ENCODE results near the gene LMAN2. TPM values are rescaled to one million over a fixed set of nuclear protein-coding genes. Genes with fewer than 3 reads are reported as not detected.
A peak's percentile ranks its signal among the peaks of the same experiment; 100 is the strongest.

The LMAN2 gene
- total RNA-seq, 2 experiments from 2014 or later = 116 to 144 TPM

DNA sequence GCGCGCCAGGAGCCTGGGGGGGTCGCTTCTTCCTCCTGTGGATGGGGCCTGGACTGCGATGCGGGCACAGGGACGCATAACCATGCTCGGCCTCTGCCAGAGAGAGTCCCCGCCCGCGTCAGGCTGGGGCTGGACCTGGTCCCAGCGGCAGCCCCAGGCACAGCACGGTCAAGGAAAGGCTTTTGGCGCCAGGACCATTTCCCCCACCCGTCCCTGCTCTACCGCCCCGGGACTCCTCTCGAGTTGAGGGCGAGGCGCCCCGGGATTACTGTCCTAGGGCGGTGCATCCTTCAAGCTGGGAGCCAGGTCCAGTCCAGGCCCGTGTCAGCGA lies 40.1 kb downstream of the LMAN2 start:
- no peaks in the 10 kb centered on the region for H3K9me2 ChIP-seq (ENCODE audit: insufficient read depth, low read length)
- peaks cover 39% of the 10 kb centered on the region for H3K36me3 ChIP-seq (ENCODE audit: insufficient read depth, low read length)
- POLR2A ChIA-PET = interaction anchor here (1.0 to 1.6 kb wide), 2 partner anchors 51 to 187 kb away, joined by 4 read pairs; no protein-coding TSS in a partner anchor
- DNase-seq (ENCODE audit: low spot score) = peak; percentile 33
- H3K4me3 ChIP-seq (ENCODE audit: low read depth, low read length, poor library complexity, severe bottlenecking) = peak overlapping the region; percentile 94
- H3K4me1 ChIP-seq (ENCODE audit: insufficient read depth, low read length, poor library complexity, severe bottlenecking) = peaks cover 57% of the 10 kb centered on the region
- H3K79me2 ChIP-seq (ENCODE audit: insufficient read depth, low read depth, low read length) = peaks cover 12% of the 10 kb centered on the region; the same call in 1 of the 2 replicates
- H3K4me2 ChIP-seq (ENCODE audit: low read length) = peak overlapping the region; percentile 86
- CTCF ChIA-PET (ENCODE audit: unreplicated experiment) = interaction anchor here (1.6 to 1.9 kb wide), 2 partner anchors 10 to 198 kb away, joined by 5 to 6 read pairs; no protein-coding TSS in a partner anchor
- no peak overlapping the region for H2AFZ ChIP-seq (ENCODE audit: low read length)
- H4K20me1 ChIP-seq (ENCODE audit: insufficient read depth, low read length) = peaks cover 15% of the 10 kb centered on the region; the same call in 1 of the 2 replicates
- H3K9me3 ChIP-seq (ENCODE audit: low read length) = no peaks in the 10 kb centered on the region
- intact Hi-C loops (cut with micrococcal nuclease; ENCODE audit: unreplicated experiment) = loop anchor here (1.0 to 5.0 kb wide), 3 partner anchors 196 to 239 kb away; partner anchors contain the start of gene DOK3
- no peak for TF ChIP-seq EZH2phosphoT487 (IDR thresholded peaks at IDR 0.05; ENCODE audit: borderline replicate concordance, low read depth, low read length)
- TF ChIP-seq, protein P1, sequence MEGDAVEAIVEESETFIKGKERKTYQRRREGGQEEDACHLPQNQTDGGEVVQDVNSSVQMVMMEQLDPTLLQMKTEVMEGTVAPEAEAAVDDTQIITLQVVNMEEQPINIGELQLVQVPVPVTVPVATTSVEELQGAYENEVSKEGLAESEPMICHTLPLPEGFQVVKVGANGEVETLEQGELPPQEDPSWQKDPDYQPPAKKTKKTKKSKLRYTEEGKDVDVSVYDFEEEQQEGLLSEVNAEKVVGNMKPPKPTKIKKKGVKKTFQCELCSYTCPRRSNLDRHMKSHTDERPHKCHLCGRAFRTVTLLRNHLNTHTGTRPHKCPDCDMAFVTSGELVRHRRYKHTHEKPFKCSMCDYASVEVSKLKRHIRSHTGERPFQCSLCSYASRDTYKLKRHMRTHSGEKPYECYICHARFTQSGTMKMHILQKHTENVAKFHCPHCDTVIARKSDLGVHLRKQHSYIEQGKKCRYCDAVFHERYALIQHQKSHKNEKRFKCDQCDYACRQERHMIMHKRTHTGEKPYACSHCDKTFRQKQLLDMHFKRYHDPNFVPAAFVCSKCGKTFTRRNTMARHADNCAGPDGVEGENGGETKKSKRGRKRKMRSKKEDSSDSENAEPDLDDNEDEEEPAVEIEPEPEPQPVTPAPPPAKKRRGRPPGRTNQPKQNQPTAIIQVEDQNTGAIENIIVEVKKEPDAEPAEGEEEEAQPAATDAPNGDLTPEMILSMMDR (conservative IDR thresholded peaks at IDR 0.05; ENCODE audit: low read length) = no peak
- peak overlapping the region; percentile 92 for H3K27ac ChIP-seq (ENCODE audit: low read depth, low read length, poor library complexity, severe bottlenecking)
- BruUV-seq (replicated peaks) = no TSS peak

DNA sequence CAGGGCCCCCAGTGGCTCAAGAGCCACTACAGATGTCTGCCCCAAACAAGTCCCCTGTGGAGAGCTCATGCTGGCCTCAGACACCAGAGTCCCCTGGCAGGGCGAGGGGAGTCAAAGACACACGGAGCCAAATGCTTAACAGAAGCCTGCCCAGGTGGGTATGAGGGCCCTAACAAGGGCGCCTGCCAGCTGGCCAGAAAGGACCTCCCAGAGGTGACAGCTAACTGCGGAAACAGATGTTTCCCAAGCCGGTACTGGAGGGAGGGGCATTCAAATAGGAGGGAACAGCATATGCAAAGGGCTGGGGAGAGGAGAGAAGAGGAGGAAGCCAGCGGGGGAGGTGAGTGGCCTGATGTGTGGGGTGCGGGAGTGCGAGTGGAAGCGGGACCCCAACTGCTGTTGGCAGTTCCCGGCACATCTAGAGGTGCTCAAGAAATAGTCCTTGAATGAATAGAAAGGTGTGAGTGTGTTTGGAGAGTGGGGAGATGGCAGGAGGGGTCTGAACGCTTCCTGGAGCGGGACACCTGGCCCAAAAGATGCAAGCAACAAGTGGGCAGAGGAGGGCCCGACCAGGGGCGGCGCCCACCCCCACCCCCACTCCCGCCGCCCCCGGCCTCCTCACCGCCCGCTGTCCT lies 40.6 kb downstream of the LMAN2 start:
- ChIA-PET CTCF (ENCODE audit: unreplicated experiment) (interaction anchor here (1.4 to 1.9 kb wide), 2 partner anchors 9 to 41 kb away, joined by 3 to 6 read pairs; partner anchors contain the start of gene LMAN2), POLR2A (interaction anchor here (0.7 to 1.7 kb wide), 8 partner anchors 9 to 295 kb away, joined by 3 to 5 read pairs (median 4); partner anchors contain the start of gene LMAN2)
- BruUV-seq (replicated peaks) = no TSS peak
- Histone ChIP-seq H3K9me3 (ENCODE audit: low read length) (no peaks in the 10 kb centered on the region), H4K20me1 (ENCODE audit: insufficient read depth, low read length) (peaks cover 18% of the 10 kb centered on the region; the same call in 1 of the 2 replicates), H3K79me2 (ENCODE audit: insufficient read depth, low read depth, low read length) (peaks cover 15% of the 10 kb centered on the region; the same call in 1 of the 2 replicates), H3K9me2 (ENCODE audit: insufficient read depth, low read length) (no peaks in the 10 kb centered on the region), H3K4me1 (ENCODE audit: insufficient read depth, low read length, poor library complexity, severe bottlenecking) (peaks cover 59% of the 10 kb centered on the region), H2AFZ (ENCODE audit: low read length) (no peak overlapping the region), H3K4me3 (ENCODE audit: low read depth, low read length, poor library complexity, severe bottlenecking) (peak overlapping the region; percentile 94), H3K36me3 (ENCODE audit: insufficient read depth, low read length) (peaks cover 44% of the 10 kb centered on the region), H3K4me2 (ENCODE audit: low read length) (peak overlapping the region; percentile 86), H3K27ac (ENCODE audit: low read depth, low read length, poor library complexity, severe bottlenecking) (peak overlapping the region; percentile 92)
- TF ChIP-seq, protein P1 (conservative IDR thresholded peaks at IDR 0.05; ENCODE audit: low read length) = no peak
- TF ChIP-seq EZH2phosphoT487 (IDR thresholded peaks at IDR 0.05; ENCODE audit: borderline replicate concordance, low read depth, low read length) = no peak
- peak; percentile 89 for DNase-seq (ENCODE audit: low spot score)
- intact Hi-C loops (cut with micrococcal nuclease; ENCODE audit: unreplicated experiment) = loop anchor here (1.0 to 5.0 kb wide), 3 partner anchors 196 to 239 kb away; partner anchors contain the start of gene DOK3

Data from OCI-LY7 (cell line).